Muscle of leg (tissue), 11 donors: ENCODE results near the gene COL28A1. TPM values are rescaled to one million over a fixed set of nuclear protein-coding genes. Genes with fewer than 3 reads are reported as not detected.

ENCODE experiments used
- DNase-seq: peaks from one replicate; pipeline ENCODE4 v3.0.0; 2013
- H3K27ac ChIP-seq: one replicate; pipeline ENCODE4 v1.5.1; 2013; ENCODE audit warnings: mild to moderate bottlenecking, low read length, control low read depth
- H3K27me3 ChIP-seq: one replicate; pipeline ENCODE4 v1.6.1; 2013; ENCODE audit warnings: low read length; ENCODE audit not compliant: control insufficient read depth, insufficient read depth
- H3K36me3 ChIP-seq: one replicate; pipeline ENCODE4 v1.6.1; 2013; ENCODE audit warnings: low read length; ENCODE audit not compliant: control insufficient read depth, insufficient read depth
- H3K4me1 ChIP-seq: one replicate; pipeline ENCODE4 v1.6.1; 2013; ENCODE audit warnings: low read length; ENCODE audit not compliant: control insufficient read depth, insufficient read depth
- H3K4me3 ChIP-seq: one replicate; pipeline ENCODE4 v1.5.1; 2013; ENCODE audit warnings: low read length, control low read depth
- H3K9me3 ChIP-seq: replicated peaks from 2 replicates; pipeline ENCODE4 v1.6.1; 2013; ENCODE audit warnings: low read depth, low read length; ENCODE audit not compliant: control insufficient read depth
- WGBS: methylation state at CpG from one replicate; pipeline ENCODE4 v1.1.5; 2013; ENCODE audit warnings: missing lambda C conversion rate; ENCODE audit not compliant: insufficient coverage; 5-methylcytosine and 5-hydroxymethylcytosine counted together
- polyA plus RNA-seq, 8 donors: library from polyadenylated mRNA; unstranded; fragments of 120-200 nt; gene quantifications; one replicate each; pipeline versions ENCODE4 v1.2.1 to v1.2.3, GENCODE V29; 2013; ENCODE audit warnings: inconsistent platforms in 1 of 8, low replicate concordance in 1 of 8; ENCODE audit not compliant: insufficient read length in 8 of 8, insufficient read depth in 1 of 8
- total RNA-seq: library from RNA; stranded (reverse); fragments of 120-200 nt; gene quantifications from one replicate; pipeline ENCODE4 v1.2.4, GENCODE V29; 2013

Gene COL28A1
- total and polyA plus RNA-seq, 9 donors = 0.34 to 1.7 (median 0.73) TPM

GRCh38 chr7:7427363-7427762, 108.3 kb downstream of the COL28A1 start:
- Histone ChIP-seq H3K27me3 (peaks cover under 1% of the 10 kb centered on the region), H3K4me1 (peaks cover 2% of the 10 kb centered on the region), H3K36me3 (no peaks in the 10 kb centered on the region), H3K9me3 (no peaks in the 10 kb centered on the region), H3K27ac (no peak overlapping the region), H3K4me3 (no peak overlapping the region)
- whole genome bisulfite sequencing = no CpG with 5 or more reads among the region's 1 CpG
- DNase-seq = peak; percentile 33

DNA sequence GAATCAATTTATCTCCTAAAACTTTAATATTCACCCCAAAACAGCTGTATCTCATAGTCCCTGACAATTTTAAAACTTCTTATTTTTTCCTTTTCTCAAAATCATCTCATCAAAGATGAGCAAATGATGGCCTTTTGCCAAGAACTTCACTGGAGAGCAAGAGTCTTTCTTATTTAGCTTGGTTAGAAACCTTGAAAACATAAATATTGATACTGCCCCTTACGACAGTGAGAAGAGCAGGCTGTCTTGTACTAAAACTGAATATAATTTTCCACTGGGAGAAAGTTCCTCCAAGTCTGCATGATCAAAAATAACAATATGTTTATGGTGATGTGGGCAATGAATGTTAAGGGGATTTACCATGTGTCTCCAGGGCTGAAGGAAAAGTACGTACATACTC, 109.0 kb downstream of the COL28A1 start:
- Histone ChIP-seq H3K36me3 (no peaks in the 10 kb centered on the region), H3K4me3 (no peak overlapping the region), H3K9me3 (no peaks in the 10 kb centered on the region), H3K27ac (no peak overlapping the region), H3K27me3 (no peaks in the 10 kb centered on the region), H3K4me1 (peaks cover 2% of the 10 kb centered on the region)
- DNase-seq = peak; percentile 63
- no CpG with 5 or more reads among the region's 2 CpGs for WGBS

- WGBS = 83% methylated on average over 6 of the region's 7 CpGs
- H3K4me3 ChIP-seq = no peak overlapping the region
- H3K27ac ChIP-seq = no peak overlapping the region
- H3K36me3 ChIP-seq = no peaks in the 10 kb centered on the region
- no peak for DNase-seq
- no peaks in the 10 kb centered on the region for H3K9me3 ChIP-seq
- no peaks in the 10 kb centered on the region for H3K27me3 ChIP-seq
- peaks cover 2% of the 10 kb centered on the region for H3K4me1 ChIP-seq
Observed at GRCh38 chr7:7425321-7425720, 110.4 kb downstream of the COL28A1 start.

DNA sequence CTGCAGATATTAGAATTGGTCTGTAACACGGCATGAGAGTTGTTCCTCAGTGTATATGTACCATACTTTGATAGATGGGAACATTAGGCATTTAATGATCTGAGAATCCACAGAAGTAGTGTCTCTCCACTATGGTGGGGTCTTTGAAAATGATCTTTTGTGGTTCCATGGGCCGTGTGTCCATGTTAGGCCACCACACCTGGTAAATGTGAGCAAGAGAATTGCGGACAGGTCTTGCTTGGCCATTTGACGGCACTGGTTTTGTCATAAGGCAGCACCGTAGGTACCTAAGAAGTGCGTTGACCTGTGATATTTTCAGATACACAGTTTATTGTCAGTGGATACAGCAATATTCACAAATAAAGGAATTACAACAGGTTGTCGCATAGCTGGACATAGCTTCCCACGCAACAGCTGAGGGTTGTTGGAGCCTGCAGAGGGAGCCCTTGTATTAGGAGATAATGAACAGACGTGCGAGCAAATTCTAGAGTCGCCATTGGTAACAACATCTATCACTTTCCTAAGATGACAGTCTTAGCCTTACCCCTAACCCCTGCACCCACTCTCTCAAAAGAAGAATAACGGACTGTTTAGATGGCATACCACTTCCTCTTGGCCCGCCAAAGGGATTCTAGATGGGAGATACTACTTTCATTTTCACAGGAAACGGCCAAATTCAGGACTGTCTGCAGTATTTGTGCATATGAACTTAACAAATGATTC, 111.4 kb downstream of the COL28A1 start:
- WGBS = 86% methylated on average over 2 of the region's 14 CpGs
- Histone ChIP-seq H3K27me3 (no peaks in the 10 kb centered on the region), H3K4me3 (peak overlapping the region; percentile 54), H3K9me3 (no peaks in the 10 kb centered on the region), H3K27ac (no peak overlapping the region), H3K36me3 (no peaks in the 10 kb centered on the region), H3K4me1 (peaks cover 2% of the 10 kb centered on the region)
- DNase-seq = peak; percentile 83

GRCh38 chr7:7422641-7423040, 113.0 kb downstream of the COL28A1 start:
- WGBS = 100% methylated on average over 1 of the region's 6 CpGs

GRCh38 chr7:7421826-7422225, 113.8 kb downstream of the COL28A1 start:
- Histone ChIP-seq H3K4me3 (no peak overlapping the region), H3K27me3 (no peaks in the 10 kb centered on the region), H3K4me1 (no peaks in the 10 kb centered on the region), H3K9me3 (no peaks in the 10 kb centered on the region), H3K36me3 (no peaks in the 10 kb centered on the region), H3K27ac (no peak overlapping the region)
- DNase-seq = no peak
- WGBS = 50% methylated on average over 1 of the region's 2 CpGs

More at GRCh38 chr7:7422641-7423040, 113.0 kb downstream of the COL28A1 start:
- Histone ChIP-seq H3K27ac (no peak overlapping the region), H3K4me3 (no peak overlapping the region), H3K4me1 (no peaks in the 10 kb centered on the region), H3K36me3 (no peaks in the 10 kb centered on the region), H3K9me3 (no peaks in the 10 kb centered on the region), H3K27me3 (no peaks in the 10 kb centered on the region)
- no peak for DNase-seq

DNA sequence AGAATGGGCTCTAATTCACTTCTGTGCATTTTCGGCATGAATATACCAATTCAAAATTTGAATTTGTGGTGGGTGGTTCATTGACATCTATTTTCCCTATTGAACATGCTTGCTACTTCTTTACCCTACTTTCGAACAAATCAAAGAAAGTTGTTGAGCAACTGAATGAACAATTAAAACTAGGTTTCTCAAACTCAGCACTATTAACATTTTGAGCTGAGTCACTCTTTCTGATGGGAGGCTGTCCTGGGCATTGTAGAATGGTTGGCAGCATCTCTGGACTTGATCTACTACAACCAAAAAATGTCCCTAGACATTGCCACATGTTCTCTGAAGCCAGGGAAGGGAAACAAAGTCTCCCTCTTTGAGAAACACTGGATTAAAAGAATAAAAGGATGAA, 116.7 kb downstream of the COL28A1 start:
- no peak for DNase-seq
- Histone ChIP-seq H3K36me3 (no peaks in the 10 kb centered on the region), H3K9me3 (no peaks in the 10 kb centered on the region), H3K4me3 (no peak overlapping the region), H3K4me1 (no peaks in the 10 kb centered on the region), H3K27me3 (no peaks in the 10 kb centered on the region), H3K27ac (no peak overlapping the region)
- no CpG with 5 or more reads among the region's 2 CpGs for WGBS

DNA sequence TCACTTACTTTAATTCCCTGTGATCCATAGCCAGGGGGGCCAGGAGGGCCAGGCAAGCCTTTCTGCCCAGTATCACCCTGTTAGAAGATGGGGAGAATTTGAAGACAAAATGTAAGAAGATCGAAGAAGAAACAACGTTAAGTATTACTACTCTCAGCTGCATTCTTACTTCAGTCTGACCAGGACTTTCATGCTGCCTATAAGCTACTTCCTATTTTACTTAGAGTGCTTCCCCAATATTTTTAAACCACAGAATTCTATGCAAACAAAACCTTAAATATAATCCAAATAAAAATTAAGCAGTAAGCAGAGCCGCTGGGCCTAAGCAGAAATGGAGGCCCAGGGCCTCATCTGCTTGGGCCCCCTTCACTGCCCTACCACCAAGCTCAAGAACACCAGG, 117.8 kb downstream of the COL28A1 start:
- Histone ChIP-seq H3K27ac (no peak overlapping the region), H3K27me3 (no peaks in the 10 kb centered on the region), H3K4me3 (no peak overlapping the region), H3K4me1 (no peaks in the 10 kb centered on the region), H3K9me3 (no peaks in the 10 kb centered on the region), H3K36me3 (no peaks in the 10 kb centered on the region)
- no peak for DNase-seq
- WGBS = 100% methylated on average over 1 of the region's 3 CpGs

DNA sequence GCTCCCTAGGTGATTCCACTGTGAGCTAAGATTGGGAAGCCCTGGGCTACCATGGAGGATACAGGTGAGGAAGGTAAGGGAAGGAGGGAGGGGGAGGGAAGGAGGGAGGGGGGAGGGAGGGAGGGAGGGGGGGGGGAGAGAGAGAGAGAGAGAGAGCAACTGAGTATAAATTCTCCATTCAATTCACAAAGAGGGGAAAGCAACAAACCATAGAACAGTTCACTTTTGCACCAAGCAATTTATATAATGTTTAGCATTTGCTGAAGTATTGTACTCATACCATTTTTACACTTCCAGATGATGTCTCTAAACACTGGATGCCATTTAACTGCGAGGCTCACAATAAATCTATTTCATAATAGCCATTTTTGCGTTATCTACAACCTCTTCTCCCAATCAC, 118.3 kb downstream of the COL28A1 start:
- DNase-seq = no peak
- no peak overlapping the region for H3K4me3 ChIP-seq
- no peaks in the 10 kb centered on the region for H3K27me3 ChIP-seq
- 83% methylated on average over 2 of the region's 2 CpGs for WGBS
- H3K27ac ChIP-seq = no peak overlapping the region
- no peaks in the 10 kb centered on the region for H3K36me3 ChIP-seq
- no peaks in the 10 kb centered on the region for H3K4me1 ChIP-seq
- H3K9me3 ChIP-seq = no peaks in the 10 kb centered on the region

DNA sequence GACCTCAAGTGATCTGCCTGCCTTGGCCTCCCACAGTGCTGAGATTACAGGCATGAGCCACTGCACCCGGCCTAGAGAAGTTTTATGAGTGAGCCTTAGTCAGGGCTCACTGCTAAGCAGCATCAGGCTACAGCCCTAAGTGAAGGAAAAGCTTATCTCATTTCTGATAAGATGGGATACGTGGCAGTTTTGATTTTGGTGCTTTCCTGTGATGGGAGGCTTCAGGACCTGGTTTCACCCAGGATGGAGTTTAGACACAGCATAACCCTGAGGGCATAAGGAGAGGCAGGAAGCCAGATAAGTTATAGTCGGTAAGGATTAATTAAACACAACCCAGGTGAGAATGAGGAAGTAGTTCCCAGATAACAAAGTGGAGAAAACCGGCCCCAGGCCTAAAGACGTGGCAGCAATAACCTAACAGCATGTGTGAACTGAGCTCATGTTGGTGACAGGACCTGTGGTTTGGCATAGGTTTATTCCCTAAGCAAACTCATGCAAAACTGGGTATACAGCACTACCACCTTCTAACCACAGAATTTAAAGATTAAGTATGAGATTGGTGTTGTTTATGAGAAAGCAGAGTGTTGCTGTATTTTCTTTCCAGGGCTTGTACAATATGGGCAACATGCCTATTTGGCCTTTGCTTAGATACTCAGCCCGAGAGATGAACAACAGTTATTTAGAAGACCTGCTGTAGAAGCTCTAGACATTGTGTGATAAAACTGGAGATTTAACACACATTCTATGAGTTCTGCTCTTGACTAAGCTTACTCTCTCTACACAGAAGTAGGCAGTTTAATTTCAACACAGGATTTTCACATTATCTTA, 119.4 kb downstream of the COL28A1 start:
- Histone ChIP-seq H3K27me3 (no peaks in the 10 kb centered on the region), H3K4me3 (no peak overlapping the region), H3K4me1 (no peaks in the 10 kb centered on the region), H3K36me3 (no peaks in the 10 kb centered on the region), H3K9me3 (no peaks in the 10 kb centered on the region), H3K27ac (no peak overlapping the region)
- DNase-seq = peak; percentile 51
- WGBS = 14% methylated on average over 1 of the region's 6 CpGs
